ENCODE data around the gene CASQ2. TPM values are rescaled to one million over a fixed set of nuclear protein-coding genes. Genes with fewer than 3 reads are reported as not detected.

The CASQ2 gene
- polyA plus RNA-seq, 1 experiment: not detected

- H3K4me3 ChIP-seq (ENCODE audit: low read depth, low read length): no peak overlapping the region
- DNase-seq (ENCODE audit: low read depth, low spot score): no peak
- H3K27me3 ChIP-seq (ENCODE audit: control insufficient read depth, insufficient read depth, low read length): no peaks in the 10 kb centered on the region
- ChIA-PET CTCF (interaction anchor here (0.6 to 1.8 kb wide), 2 partner anchors 9 to 20 kb away, joined by 3 to 5 read pairs; no protein-coding TSS in a partner anchor), POLR2A (no interaction called here)
- TF ChIP-seq CTCF (IDR thresholded peaks at IDR 0.05; ENCODE audit: low read depth, low read length): no peak
- no peaks in the 10 kb centered on the region for H3K9me3 ChIP-seq (ENCODE audit: control insufficient read depth, insufficient read depth, low read length)
- no peak overlapping the region for H3K27ac ChIP-seq (ENCODE audit: low read depth, low read length)
Measured at GRCh38 chr1:115726570-115726969, 41.9 kb downstream of the CASQ2 start.

- Histone ChIP-seq H3K27ac (ENCODE audit: low read depth, low read length) (no peak overlapping the region), H3K9me3 (ENCODE audit: control insufficient read depth, insufficient read depth, low read length) (no peaks in the 10 kb centered on the region), H3K27me3 (ENCODE audit: control insufficient read depth, insufficient read depth, low read length) (no peaks in the 10 kb centered on the region), H3K4me3 (ENCODE audit: low read depth, low read length) (no peak overlapping the region)
- TF ChIP-seq CTCF (IDR thresholded peaks at IDR 0.05; ENCODE audit: low read depth, low read length): no peak
- DNase-seq (ENCODE audit: low read depth, low spot score): no peak
- ChIA-PET POLR2A (no interaction called here), CTCF (interaction anchor here (0.5 to 1.8 kb wide), 3 partner anchors 9 to 1392 kb away, joined by 3 to 5 read pairs (median 3); no protein-coding TSS in a partner anchor)
Measured at GRCh38 chr1:115726161-115726560, 42.4 kb downstream of the CASQ2 start.

GRCh38 chr1:115725600-115725999 lies 42.9 kb downstream of the CASQ2 start:
- no peak overlapping the region for H3K4me3 ChIP-seq (ENCODE audit: low read depth, low read length)
- H3K9me3 ChIP-seq (ENCODE audit: control insufficient read depth, insufficient read depth, low read length): no peaks in the 10 kb centered on the region
- no peak overlapping the region for H3K27ac ChIP-seq (ENCODE audit: low read depth, low read length)
- no peak for DNase-seq (ENCODE audit: low read depth, low spot score)
- ChIA-PET POLR2A (no interaction called here), CTCF (interaction anchor here (0.5 to 2.1 kb wide), 6 partner anchors 8 to 1392 kb away, joined by 3 to 27 read pairs (median 4); no protein-coding TSS in a partner anchor)
- no peaks in the 10 kb centered on the region for H3K27me3 ChIP-seq (ENCODE audit: control insufficient read depth, insufficient read depth, low read length)
- no peak for TF ChIP-seq CTCF (IDR thresholded peaks at IDR 0.05; ENCODE audit: low read depth, low read length)

GRCh38 chr1:115723756-115724155 lies 44.8 kb downstream of the CASQ2 start:
- POLR2A ChIA-PET: no interaction called here
- Histone ChIP-seq H3K27me3 (ENCODE audit: control insufficient read depth, insufficient read depth, low read length) (no peaks in the 10 kb centered on the region), H3K4me3 (ENCODE audit: low read depth, low read length) (no peak overlapping the region), H3K27ac (ENCODE audit: low read depth, low read length) (no peak overlapping the region), H3K9me3 (ENCODE audit: control insufficient read depth, insufficient read depth, low read length) (no peaks in the 10 kb centered on the region)
- TF ChIP-seq CTCF (IDR thresholded peaks at IDR 0.05; ENCODE audit: low read depth, low read length): no peak
- DNase-seq (ENCODE audit: low read depth, low spot score): no peak
- CTCF ChIA-PET: interaction anchor here (2.1 kb wide), 2 partner anchors 17 to 48 kb away, joined by 13 to 27 read pairs; no protein-coding TSS in a partner anchor

- Histone ChIP-seq H3K27ac (ENCODE audit: low read depth, low read length) (no peak overlapping the region), H3K4me3 (ENCODE audit: low read depth, low read length) (no peak overlapping the region), H3K9me3 (ENCODE audit: control insufficient read depth, insufficient read depth, low read length) (no peaks in the 10 kb centered on the region), H3K27me3 (ENCODE audit: control insufficient read depth, insufficient read depth, low read length) (no peaks in the 10 kb centered on the region)
- TF ChIP-seq CTCF (IDR thresholded peaks at IDR 0.05; ENCODE audit: low read depth, low read length): no peak
- ChIA-PET CTCF (no interaction called here), POLR2A (no interaction called here)
- no peak for DNase-seq (ENCODE audit: low read depth, low spot score)
Measured at GRCh38 chr1:115722221-115722620, 46.3 kb downstream of the CASQ2 start.

Data from AG04450 (cell line).